CD4-positive, alpha-beta T cell (primary cell): ENCODE measurements around the gene DSG3. TPM values are rescaled to one million over a fixed set of nuclear protein-coding genes. Genes with fewer than 3 reads are reported as not detected.

ENCODE experiments used
- ATAC-seq: fragments of 200-7000 bp; cut with Tn5 transposase; one replicate; pipeline ENCODE4 v1.10.0; 2022; ENCODE audit warnings: mild to moderate bottlenecking; ENCODE audit not compliant: poor library complexity
- CTCF ChIA-PET: fragments of 350-600 bp; sonication (Branson Sonifier 250); formaldehyde crosslinking; loops from one replicate; lab custom pipeline; 2021; ENCODE audit warnings: antibody characterized with exemption, inconsistent platforms; lab: Charles Lee
- POLR2A ChIA-PET: fragments of 350-600 bp; sonication (Branson Sonifier 250); formaldehyde crosslinking; loops from one replicate; lab custom pipeline; 2021; ENCODE audit warnings: antibody characterized with exemption, inconsistent platforms; lab: Charles Lee
- DNase-seq, 14 experiments: peaks; one replicate each; pipeline ENCODE4 v3.0.0-alpha.2; 2013 to 2020; ENCODE audit warnings: mixed read lengths in 2 of 14
- H3K27ac ChIP-seq, 2 donors: one replicate each; pipeline versions ENCODE4 v1.5.1 to v1.7.0; 2013; ENCODE audit warnings: low read length in 2 of 2, low read depth in 1 of 2, mild to moderate bottlenecking in 1 of 2
- H3K27me3 ChIP-seq, 2 experiments: 1 replicate in 1 of 2; 2 replicates in 1 of 2; pipeline versions ENCODE4 v1.6.1 to v1.7.0; 2013; ENCODE audit warnings: low read length in 2 of 2, control low read depth in 1 of 2, mild to moderate bottlenecking in 1 of 2, moderate library complexity in 1 of 2; ENCODE audit not compliant: insufficient read depth in 2 of 2, control insufficient read depth in 1 of 2
- H3K36me3 ChIP-seq: one replicate; pipeline ENCODE4 v1.6.1; 2013; ENCODE audit warnings: low read length, control low read depth; ENCODE audit not compliant: insufficient read depth
- H3K4me1 ChIP-seq: one replicate; pipeline ENCODE4 v1.6.1; 2013; ENCODE audit warnings: low read length, control low read depth; ENCODE audit not compliant: insufficient read depth
- H3K4me3 ChIP-seq: one replicate; pipeline ENCODE4 v1.5.1; 2013; ENCODE audit warnings: mild to moderate bottlenecking, low read length, moderate library complexity
- H3K9me3 ChIP-seq, 2 experiments: 1 replicate in 1 of 2; 2 replicates in 1 of 2; pipeline versions ENCODE4 v1.6.1 to v1.7.0; 2013; ENCODE audit warnings: low read length in 2 of 2, mild to moderate bottlenecking in 2 of 2, control low read depth in 1 of 2, moderate library complexity in 1 of 2; ENCODE audit not compliant: control insufficient read depth in 1 of 2, insufficient read depth in 1 of 2
- H3K27ac Mint-ChIP-seq: one replicate; pipeline ENCODE4 v1.8.0; 2020; ENCODE audit warnings: mixed read lengths
- H3K27me3 Mint-ChIP-seq: one replicate; pipeline ENCODE4 v1.8.0; 2021; ENCODE audit warnings: mixed read lengths
- H3K36me3 Mint-ChIP-seq: one replicate; pipeline ENCODE4 v1.8.0; 2021; ENCODE audit warnings: low read depth, mixed read lengths
- H3K4me1 Mint-ChIP-seq: one replicate; pipeline ENCODE4 v1.8.0; 2021; ENCODE audit warnings: low read depth, mixed read lengths
- H3K4me3 Mint-ChIP-seq: one replicate; pipeline ENCODE4 v1.8.0; 2020; ENCODE audit warnings: mild to moderate bottlenecking, mixed read lengths
- H3K9me3 Mint-ChIP-seq: one replicate; pipeline ENCODE4 v1.8.0; 2020; ENCODE audit warnings: mixed read lengths
- CTCF ChIP-seq: fragments of 200-600 bp; IDR thresholded peaks from one replicate; pipeline ENCODE4 v1.8.0; 2022; ENCODE audit warnings: antibody characterized with exemption, mild to moderate bottlenecking
- intact Hi-C, 2 experiments: fragments of 100-400 bp; cut with DNase I in 1 of 2; cut with micrococcal nuclease in 1 of 2; formaldehyde crosslinking; loops; one replicate each; pipeline versions ENCODE4 v1.15.1 to v1.9.0; 2023 to 2025; cut with DNase I, micrococcal nuclease
- total RNA-seq, 174 experiments: library from RNA in 2 of 174; stranded (reverse) in 2 of 174; gene quantifications; one replicate each; pipeline ENCODE4 v1.2.3 and lab custom pipeline; 2021 to 2026

DSG3 gene
- total RNA-seq, 2 experiments from 2014 or later, result not detected

GRCh38 chr18:31503011-31503410 lies 55.5 kb downstream of the DSG3 start:
- intact Hi-C loops, result no loop called here
- H3K4me3 ChIP-seq, result no peak overlapping the region
- H3K4me1 ChIP-seq, result peaks cover 4% of the 10 kb centered on the region
- DNase-seq, result no peak
- peaks cover 0 to 4% of the 10 kb centered on the region in 2 experiments for H3K9me3 ChIP-seq
- H3K4me1 Mint-ChIP-seq, result peaks cover 7% of the 10 kb centered on the region
- H3K27me3 ChIP-seq, result peaks cover 18 to 26% of the 10 kb centered on the region in 2 experiments
- ATAC-seq, result no peak
- no peaks in the 10 kb centered on the region for H3K36me3 Mint-ChIP-seq
- TF ChIP-seq CTCF, result no peak
- H3K9me3 Mint-ChIP-seq, result no peaks in the 10 kb centered on the region
- H3K27me3 Mint-ChIP-seq, result peaks cover 27% of the 10 kb centered on the region
- POLR2A ChIA-PET, result no interaction called here
- no peak overlapping the region for H3K27ac Mint-ChIP-seq
- H3K27ac ChIP-seq, result no peak overlapping the region
- no peak overlapping the region for H3K4me3 Mint-ChIP-seq
- no peaks in the 10 kb centered on the region for H3K36me3 ChIP-seq
- CTCF ChIA-PET, result no interaction called here

- Histone ChIP-seq H3K27ac (no peak overlapping the region), H3K36me3 (no peaks in the 10 kb centered on the region), H3K9me3 (no peaks in the 10 kb centered on the region), H3K27me3 (peaks cover 6 to 13% of the 10 kb centered on the region in 2 experiments), H3K4me3 (no peak overlapping the region), H3K4me1 (no peaks in the 10 kb centered on the region)
- Mint-ChIP-seq H3K9me3 (no peaks in the 10 kb centered on the region), H3K4me3 (no peak overlapping the region), H3K27me3 (peaks cover 13% of the 10 kb centered on the region), H3K4me1 (no peaks in the 10 kb centered on the region), H3K36me3 (no peaks in the 10 kb centered on the region), H3K27ac (no peak overlapping the region)
- ATAC-seq, result no peak
- CTCF ChIA-PET, result no interaction called here
- DNase-seq, result no peak
- POLR2A ChIA-PET, result no interaction called here
- intact Hi-C loops, result no loop called here
- TF ChIP-seq CTCF, result no peak
Measured at GRCh38 chr18:31504455-31505147, 57.1 kb downstream of the DSG3 start.

DNA sequence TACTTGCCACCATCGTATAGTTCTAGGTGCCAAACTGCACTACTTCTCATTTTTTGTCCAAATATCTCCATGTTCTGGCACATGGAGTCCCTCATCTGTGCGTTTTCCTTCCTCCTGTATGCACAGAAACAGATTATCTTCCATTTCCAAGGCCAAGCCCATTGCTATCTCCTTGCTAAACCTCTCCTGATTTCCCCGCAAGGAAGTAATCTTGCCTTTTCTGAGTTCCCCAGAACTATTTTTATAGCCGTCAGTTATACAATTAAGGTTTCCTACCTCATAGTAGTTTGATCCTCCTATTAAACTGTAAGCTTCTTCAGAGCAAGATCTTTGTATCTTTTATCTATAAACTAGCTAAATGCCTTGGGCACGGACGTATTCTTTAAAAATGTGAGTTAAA lies 57.6 kb downstream of the DSG3 start:
- DNase-seq (no peak), ATAC-seq (no peak)
- H3K27me3 ChIP-seq, result peaks cover 4 to 8% of the 10 kb centered on the region in 2 experiments
- TF ChIP-seq CTCF, result no peak
- ChIA-PET POLR2A (no interaction called here), CTCF (no interaction called here)
- no peak overlapping the region for H3K27ac Mint-ChIP-seq
- H3K9me3 ChIP-seq, result no peaks in the 10 kb centered on the region
- H3K27me3 Mint-ChIP-seq, result peaks cover 11% of the 10 kb centered on the region
- no peaks in the 10 kb centered on the region for H3K9me3 Mint-ChIP-seq
- no peak overlapping the region for H3K4me3 Mint-ChIP-seq
- no peaks in the 10 kb centered on the region for H3K36me3 ChIP-seq
- H3K36me3 Mint-ChIP-seq, result no peaks in the 10 kb centered on the region
- no peak overlapping the region for H3K27ac ChIP-seq
- H3K4me3 ChIP-seq, result no peak overlapping the region
- no peaks in the 10 kb centered on the region for H3K4me1 Mint-ChIP-seq
- intact Hi-C loops, result no loop called here
- H3K4me1 ChIP-seq, result no peaks in the 10 kb centered on the region
